ENCODE data around the gene SLMAP.

DNA sequence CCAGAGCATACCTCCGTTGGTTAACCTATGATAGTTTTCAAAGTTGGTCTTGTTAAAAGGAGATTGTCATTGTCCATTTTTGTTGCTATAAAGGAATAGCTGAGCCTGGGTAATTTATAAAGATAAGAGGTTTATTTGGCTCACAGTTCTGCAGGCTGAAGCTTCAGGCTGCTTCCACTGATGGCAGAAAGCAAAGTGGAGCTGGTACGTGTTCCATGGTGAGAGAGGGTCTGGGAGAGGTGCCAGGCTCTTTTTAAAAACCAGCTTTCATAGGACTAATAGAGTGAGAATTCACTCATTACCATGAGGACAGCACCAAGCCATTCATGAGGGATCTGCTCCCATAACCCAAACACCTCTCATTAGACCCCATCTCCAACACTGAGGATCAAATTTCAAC, 107.3 kb downstream of the SLMAP start:
- TF ChIP-seq POLR2AphosphoS5 (IDR thresholded peaks at IDR 0.05) (no peak), POLR2A (IDR thresholded peaks at IDR 0.05) (no peak)

All from sigmoid colon (tissue), 4 donors.